Measurements from ENCODE around the gene CAPS2.

- TF ChIP-seq CTCF (optimal IDR thresholded peaks at IDR 0.05 in 1 of 3, IDR thresholded peaks at IDR 0.05 in 1 of 3, conservative IDR thresholded peaks at IDR 0.05 in 1 of 3; ENCODE audit: extremely low read depth in 1 of 3, insufficient read depth in 2 of 3, low read length in 3 of 3) (no peak), EZH2 (IDR thresholded peaks at IDR 0.05; ENCODE audit: low read length) (no peak)
Measured at GRCh38 chr12:75305412-75306332, 24.5 kb downstream of the CAPS2 start.
